A549 (cell line): ENCODE results near the gene MAP7D3. TPM values are rescaled to one million over a fixed set of nuclear protein-coding genes. Genes with fewer than 3 reads are reported as not detected.
"Not testable (repeated sequence)": the region's sequence is repeated elsewhere in the genome, so short reads cannot be mapped to it uniquely, and the experiment has no call there.

Experiments
- ATAC-seq, 2 experiments: fragments of 200-7000 bp in 1 of 2; fragments of >200 bp in 1 of 2; cut with Nextera tagmentation in 1 of 2; cut with Tn5 transposase in 1 of 2; 3 replicates each; pipeline versions ENCODE4 v1.8.0 to v1.9.1; 2018 to 2020; ENCODE audit warnings: mild to moderate bottlenecking in 1 of 2, moderate library complexity in 1 of 2
- CTCF ChIA-PET: fragments of 300-600 bp; sonication (Branson Sonifier 250); formaldehyde crosslinking; extraction: SDS; loops from one replicate; lab custom pipeline; 2021; ENCODE audit warnings: antibody characterized with exemption, inconsistent platforms; lab: Yijun Ruan, JAX
- POLR2A ChIA-PET: fragments of 350-600 bp; formaldehyde crosslinking; extraction: SDS; loops from one replicate; lab custom pipeline; 2021; ENCODE audit warnings: antibody characterized with exemption, inconsistent platforms; lab: Yijun Ruan, JAX
- DNase-seq, 2 experiments: peaks; one replicate each; pipeline versions ENCODE4 v3.0.0 to v3.0.0-alpha.2; 2011 to 2016; ENCODE audit warnings: low read depth in 1 of 2, low spot score in 1 of 2
- FAIRE-seq: peaks from 2 replicates; lab custom pipeline; 2011; peaks lifted over from hg19 to GRCh38; lab: Jason Lieb, UNC
- H3K27ac ChIP-seq, 2 experiments: fragments of >200 bp; sonication (Bioruptor Twin); formaldehyde crosslinking; 3 replicates each; pipeline ENCODE4 v1.5.1; 2016 to 2017
- H3K4me1 ChIP-seq: fragments of >200 bp; sonication (Bioruptor Twin); formaldehyde crosslinking; 3 replicates; pipeline ENCODE4 v1.6.1; 2016
- H3K4me2 ChIP-seq: fragments of >200 bp; sonication (Bioruptor Twin); formaldehyde crosslinking; 3 replicates; pipeline ENCODE4 v1.6.1; 2016
- H3K4me3 ChIP-seq: fragments of >200 bp; sonication (Bioruptor Twin); formaldehyde crosslinking; 3 replicates; pipeline ENCODE4 v1.5.1; 2016
- H3K9me3 ChIP-seq: fragments of >200 bp; sonication (Bioruptor Twin); formaldehyde crosslinking; 3 replicates; pipeline ENCODE4 v1.6.1; 2016
- ATOH8 ChIP-seq: fragments of 250-450 bp; sonication (Bioruptor Pico); IDR thresholded peaks from 2 replicates; pipeline ENCODE4 v1.5.0; 2020; ENCODE audit warnings: low read depth, mild to moderate bottlenecking, moderate library complexity
- BCL3 ChIP-seq: fragments of >200 bp; sonication (Bioruptor Twin); formaldehyde crosslinking; IDR thresholded peaks from 3 replicates; pipeline ENCODE4 v1.6.1; 2016
- CEBPB ChIP-seq, 2 experiments: fragments of >200 bp in 1 of 2; sonication (Bioruptor Twin) in 1 of 2; formaldehyde crosslinking in 1 of 2; IDR thresholded peaks; 2 replicates each; pipeline ENCODE4 v1.6.1; 2012 to 2016
- CTCF ChIP-seq: fragments of >200 bp; sonication (Bioruptor Twin); formaldehyde crosslinking; IDR thresholded peaks from 3 replicates; pipeline ENCODE4 v1.5.1; 2016
- EHF ChIP-seq: fragments of 250-450 bp; sonication (Bioruptor Pico); IDR thresholded peaks from 2 replicates; pipeline ENCODE4 v1.5.0; 2020; ENCODE audit warnings: mild to moderate bottlenecking
- FOSL2 ChIP-seq, 2 experiments: fragments of 450-650 bp in 1 of 2; fragments of >200 bp in 1 of 2; sonication (Bioruptor Twin) in 1 of 2; formaldehyde crosslinking; IDR thresholded peaks; 2 replicates each; pipeline versions ENCODE4 v1.5.0 to v1.6.1; 2016 to 2020; ENCODE audit warnings: mild to moderate bottlenecking in 1 of 2, moderate library complexity in 1 of 2
- HDAC2 ChIP-seq: fragments of 200-600 bp; sonication (generic); IDR thresholded peaks from 2 replicates; pipeline ENCODE4 v1.6.1; 2016
- HOXA7 ChIP-seq: fragments of 250-450 bp; sonication (Bioruptor Pico); IDR thresholded peaks from 2 replicates; pipeline ENCODE4 v1.5.0; 2020; ENCODE audit warnings: mild to moderate bottlenecking, moderate library complexity
- JUN ChIP-seq, 2 experiments: fragments of >200 bp; sonication (Bioruptor Twin); formaldehyde crosslinking; IDR thresholded peaks; 2 replicates in 1 of 2; 3 replicates in 1 of 2; pipeline ENCODE4 v1.6.1; 2016 to 2017
- MAFK ChIP-seq: fragments of 450-650 bp; IDR thresholded peaks from 2 replicates; pipeline ENCODE4 v1.6.1; 2014; ENCODE audit not compliant: partially characterized antibody
- MAX ChIP-seq: IDR thresholded peaks from 2 replicates; pipeline ENCODE4 v1.6.1; 2012
- PBX3 ChIP-seq: IDR thresholded peaks from 2 replicates; pipeline ENCODE4 v1.6.1; 2012
- PHF8 ChIP-seq: fragments of 200-600 bp; sonication (generic); IDR thresholded peaks from 2 replicates; pipeline ENCODE4 v1.6.1; 2016; ENCODE audit warnings: low read depth, mild to moderate bottlenecking, antibody characterized with exemption, moderate library complexity, borderline replicate concordance
- POLR2A ChIP-seq: IDR thresholded peaks from 2 replicates; pipeline ENCODE4 v1.6.1; 2012; ENCODE audit warnings: mild to moderate bottlenecking, low read length
- REST ChIP-seq: fragments of 200-600 bp; sonication (generic); IDR thresholded peaks from 2 replicates; pipeline ENCODE4 v1.6.1; 2016; ENCODE audit warnings: antibody characterized with exemption, mild to moderate bottlenecking, moderate library complexity
- RFX5 ChIP-seq: fragments of 450-650 bp; IDR thresholded peaks from 2 replicates; pipeline ENCODE4 v1.7.1; 2014; ENCODE audit warnings: antibody characterized with exemption, mild to moderate bottlenecking, moderate library complexity
- RNF2 ChIP-seq: fragments of 200-600 bp; sonication (generic); IDR thresholded peaks from 2 replicates; pipeline ENCODE4 v1.6.1; 2016; ENCODE audit warnings: low read depth, mild to moderate bottlenecking, antibody characterized with exemption, moderate library complexity, borderline replicate concordance
- SMC3 ChIP-seq: fragments of >200 bp; sonication (Bioruptor Twin); formaldehyde crosslinking; IDR thresholded peaks from 3 replicates; pipeline ENCODE4 v1.6.1; 2018; ENCODE audit warnings: inconsistent platforms
- ZFP36 ChIP-seq: fragments of 450-650 bp; IDR thresholded peaks from 2 replicates; pipeline ENCODE4 v1.6.1; 2014; ENCODE audit warnings: borderline replicate concordance; ENCODE audit not compliant: partially characterized antibody
- WGBS: methylation state at CpG from one replicate; pipeline ENCODE4 v1.1.6; 2017; ENCODE audit errors: missing lambda C conversion rate; 5-methylcytosine and 5-hydroxymethylcytosine counted together
- polyA minus RNA-seq: library from RNA; depleted of rRNA, polyadenylated mRNA; stranded (reverse); fragments of >200 nt; gene quantifications from 2 replicates; pipeline ENCODE4 v1.2.3, GENCODE V29; 2011; rRNA and poly(A)+ RNA removed
- polyA plus RNA-seq, 4 experiments: library from polyadenylated mRNA; depleted of rRNA in 3 of 4; stranded (reverse); fragments of >200 nt; fragmentation: RNase III in 1 of 4; extraction: RNeasy Plus Mini Kit Qiagen cat#74134 plus additional on column Dnase treatment in 1 of 4; gene quantifications; 2 replicates in 3 of 4; 3 replicates in 1 of 4; pipeline ENCODE4 v1.2.3, GENCODE V29; 2011 to 2017

The MAP7D3 gene
- polyA plus RNA-seq (2011; rRNA removed) (10.3 and 13.1 TPM in 2 replicates), polyA plus RNA-seq (2017; fragmentation: RNase III; extraction: RNeasy Plus Mini Kit Qiagen cat#74134 plus additional on column Dnase treatment) (9.9 to 12.7 TPM (median 11.3 TPM) in 3 replicates), polyA minus RNA-seq (8.7 and 9.0 TPM in 2 replicates)
- 4.7 and 5.4 TPM in 2 replicates for polyA plus RNA-seq (2012; cell fraction: cytosol; rRNA removed)
- 4.7 and 5.4 TPM in 2 replicates for polyA plus RNA-seq (2012; cell fraction: nucleus; rRNA removed)

GRCh38 chrX:136251041-136251991 lies at the start of gene MAP7D3:
TSS of gene MAP7D3 (minus strand) at chrX:136251400. CDS start at chrX:136251358, 42 bp downstream.
- TF ChIP-seq POLR2A (peak; percentile 85), CTCF (no peak), MAX (peak; percentile 52; the same call in 1 of the 2 replicates), HDAC2 (no peak), RNF2 (no peak), BCL3 (0 out of 3 replicates have a peak, but pooled peaks have one; percentile 56), PHF8 (peak; percentile 83), FOSL2 (IDR thresholded peaks at IDR 0.05) (no peak), FOSL2 (CRISPR knock-in tag; IDR thresholded peaks at IDR 0.05) (peak; percentile 5; the same call in 1 of the 2 replicates), RFX5 (peak; percentile 83), JUN (IDR thresholded peaks at IDR 0.05) (peak in 1 of 2 experiments; percentile 55; a peak in 2 of 5 replicates), SMC3 (no peak), PBX3 (no peak), HOXA7 (CRISPR knock-in tag) (no peak), CEBPB (IDR thresholded peaks at IDR 0.05) (0 out of 4 replicates have a peak, but pooled peaks of 1 of the 2 experiments have one; percentile 39)
- TF ChIP-seq, all 56 proteins: peak for 8
- H3K4me1 ChIP-seq = peaks cover 9% of the 10 kb centered on the region; the same call in 1 of the 3 replicates
- WGBS = 7% methylated on average over 11 of the region's 73 CpGs
- no peaks in the 10 kb centered on the region for H3K9me3 ChIP-seq
- ChIA-PET POLR2A (no interaction called here), CTCF (no interaction called here)
- peak within 1 kb of the TSS; percentile 98 for H3K4me3 ChIP-seq
- ATAC-seq (peak; percentile 94 to 96), FAIRE-seq (no peak), DNase-seq (peak; percentile 54 to 69)
- peak within 1 kb of the TSS; percentile 91 to 95 for H3K27ac ChIP-seq
- H3K4me2 ChIP-seq = peak within 1 kb of the TSS; percentile 79

- H3K27ac ChIP-seq, H3K9me3 ChIP-seq, H3K4me3 ChIP-seq, POLR2A ChIA-PET, CTCF ChIA-PET, H3K4me2 ChIP-seq, DNase-seq, FAIRE-seq, ATAC-seq, H3K4me1 ChIP-seq: not testable (repeated sequence)
- 46% methylated on average over 4 of the region's 4 CpGs for WGBS
These were observed 49.5 kb upstream of the MAP7D3 start, which contains the start of gene ADGRG4 for GRCh38 chrX:136300721-136301120. TSS of gene ADGRG4 (plus strand) at chrX:136300963. CDS start at chrX:136308778, 7,815 bp downstream.

GRCh38 chrX:136295380-136295779 lies 44.2 kb upstream of the MAP7D3 start:
- Histone ChIP-seq H3K27ac (no peak overlapping the region), H3K4me3 (no peak overlapping the region), H3K4me1 (no peaks in the 10 kb centered on the region), H3K9me3 (no peaks in the 10 kb centered on the region), H3K4me2 (no peak overlapping the region)
- ChIA-PET CTCF (no interaction called here), POLR2A (no interaction called here)
- no peak for FAIRE-seq
- 41% methylated on average over 8 of the region's 8 CpGs for WGBS
- no peak for DNase-seq
- ATAC-seq = no peak
- TF ChIP-seq ZFP36 = no peak
- TF ChIP-seq MAFK = no peak
- TF ChIP-seq REST = no peak
- no peak for TF ChIP-seq ATOH8
- no peak for TF ChIP-seq EHF (CRISPR knock-in tag)
